Psoas muscle (tissue), 8 donors: Measurements from ENCODE around the gene SCNM1. TPM values are rescaled to one million over a fixed set of nuclear protein-coding genes. Genes with fewer than 3 reads are reported as not detected.

Experiments
- ATAC-seq, 4 donors: fragments of 200-7000 bp; cut with Tn5 transposase; one replicate each; pipeline ENCODE4 v1.9.1; 2020; ENCODE audit warnings: moderate library complexity in 3 of 4, mild to moderate bottlenecking in 2 of 4
- DNase-seq, 2 donors: peaks; one replicate each; pipeline ENCODE4 v3.0.0-alpha.2; 2020
- H3K27ac ChIP-seq: fragments of 200-600 bp; one replicate; pipeline ENCODE4 v1.8.0; 2022
- H3K27me3 ChIP-seq, 3 donors: fragments of 200-600 bp in 1 of 3; one replicate each; pipeline versions ENCODE4 v1.6.1 to v1.8.0; 2013 to 2022; ENCODE audit warnings: low read length in 2 of 3, mild to moderate bottlenecking in 2 of 3, moderate library complexity in 1 of 3; ENCODE audit not compliant: insufficient read depth in 3 of 3
- H3K36me3 ChIP-seq, 2 donors: fragments of 200-600 bp in 1 of 2; one replicate each; pipeline versions ENCODE4 v1.6.1 to v1.8.0; 2013 to 2022; ENCODE audit warnings: low read depth in 1 of 2, mild to moderate bottlenecking in 1 of 2, moderate library complexity in 1 of 2; ENCODE audit not compliant: insufficient read depth in 1 of 2
- H3K4me1 ChIP-seq: fragments of 200-600 bp; one replicate; pipeline ENCODE4 v1.8.0; 2022
- H3K4me3 ChIP-seq: fragments of 200-600 bp; one replicate; pipeline ENCODE4 v1.8.0; 2022; ENCODE audit warnings: mild to moderate bottlenecking
- H3K9me3 ChIP-seq: fragments of 200-600 bp; one replicate; pipeline ENCODE4 v1.8.0; 2022
- WGBS, 3 donors: extraction: QIAGEN DNeasy Blood & Tissue Kit; methylation state at CpG; one replicate each; pipeline versions ENCODE4 v1.1.6 to v1.1.7; 2013; 5-methylcytosine and 5-hydroxymethylcytosine counted together
- intact Hi-C, 2 donors: fragments of 100-400 bp; cut with DNase I; formaldehyde crosslinking; loops; one replicate each; pipeline versions ENCODE4 v1.11.0 to v1.14.2; 2022
- polyA plus RNA-seq, 3 donors: library from polyadenylated mRNA; stranded (reverse); fragments of 200-250 nt; gene quantifications; one replicate each; pipeline ENCODE4 v1.2.3, GENCODE V29; 2013
- total RNA-seq, 4 donors: library from RNA; stranded (reverse); fragmentation: NEBNext Ultra II Directional in 2 of 4; extraction: Animal tissue kit (Norgen Biotek cat#: 25700) in 2 of 4; gene quantifications; one replicate each; pipeline versions ENCODE4 v1.2.1 to v1.2.4, GENCODE V29; 2021 to 2023
- TF ChIP-seq, protein P1 (sequence below): fragments of 200-600 bp; IDR thresholded peaks from one replicate; pipeline ENCODE4 v1.8.0; 2022; ENCODE audit warnings: antibody characterized with exemption
- donor health status: healthy with polysubstance abuse.
- donor health status: DM: no; HTN: no; CAD: no; lungs with moderate emphysema.
- donor health status: Bipolar disorder and iron deficiency.
- donor health status: healthy.
- donor health status: DM: yes; HTN: yes; CAD: no.
- donor health status: DM: no; HTN: no; CAD: no.
- donor health status: DM: no; HTN: no; CAD: no.
- donor health status: DM: yes; HTN: yes; CAD: no.

The SCNM1 gene
- total and polyA plus RNA-seq, 7 donors: 23.6 to 78.7 (median 47.9) TPM

- Histone ChIP-seq H3K36me3 (peaks cover 0 to 64% of the 10 kb centered on the region in 2 donors), H3K27ac (no peak overlapping the region), H3K9me3 (no peaks in the 10 kb centered on the region), H3K4me3 (no peak overlapping the region), H3K27me3 (no peaks in the 10 kb centered on the region), H3K4me1 (peaks cover 9% of the 10 kb centered on the region)
- ATAC-seq (no peak), DNase-seq (no peak)
- intact Hi-C loops: no loop called here
- TF ChIP-seq, protein P1, sequence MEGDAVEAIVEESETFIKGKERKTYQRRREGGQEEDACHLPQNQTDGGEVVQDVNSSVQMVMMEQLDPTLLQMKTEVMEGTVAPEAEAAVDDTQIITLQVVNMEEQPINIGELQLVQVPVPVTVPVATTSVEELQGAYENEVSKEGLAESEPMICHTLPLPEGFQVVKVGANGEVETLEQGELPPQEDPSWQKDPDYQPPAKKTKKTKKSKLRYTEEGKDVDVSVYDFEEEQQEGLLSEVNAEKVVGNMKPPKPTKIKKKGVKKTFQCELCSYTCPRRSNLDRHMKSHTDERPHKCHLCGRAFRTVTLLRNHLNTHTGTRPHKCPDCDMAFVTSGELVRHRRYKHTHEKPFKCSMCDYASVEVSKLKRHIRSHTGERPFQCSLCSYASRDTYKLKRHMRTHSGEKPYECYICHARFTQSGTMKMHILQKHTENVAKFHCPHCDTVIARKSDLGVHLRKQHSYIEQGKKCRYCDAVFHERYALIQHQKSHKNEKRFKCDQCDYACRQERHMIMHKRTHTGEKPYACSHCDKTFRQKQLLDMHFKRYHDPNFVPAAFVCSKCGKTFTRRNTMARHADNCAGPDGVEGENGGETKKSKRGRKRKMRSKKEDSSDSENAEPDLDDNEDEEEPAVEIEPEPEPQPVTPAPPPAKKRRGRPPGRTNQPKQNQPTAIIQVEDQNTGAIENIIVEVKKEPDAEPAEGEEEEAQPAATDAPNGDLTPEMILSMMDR: no peak
- 67 to 76% (median 71%) methylated on average over 1 of the region's 1 CpG for WGBS, 3 donors
Measured at GRCh38 chr1:151210830-151211229, 44.9 kb downstream of the SCNM1 start.

DNA sequence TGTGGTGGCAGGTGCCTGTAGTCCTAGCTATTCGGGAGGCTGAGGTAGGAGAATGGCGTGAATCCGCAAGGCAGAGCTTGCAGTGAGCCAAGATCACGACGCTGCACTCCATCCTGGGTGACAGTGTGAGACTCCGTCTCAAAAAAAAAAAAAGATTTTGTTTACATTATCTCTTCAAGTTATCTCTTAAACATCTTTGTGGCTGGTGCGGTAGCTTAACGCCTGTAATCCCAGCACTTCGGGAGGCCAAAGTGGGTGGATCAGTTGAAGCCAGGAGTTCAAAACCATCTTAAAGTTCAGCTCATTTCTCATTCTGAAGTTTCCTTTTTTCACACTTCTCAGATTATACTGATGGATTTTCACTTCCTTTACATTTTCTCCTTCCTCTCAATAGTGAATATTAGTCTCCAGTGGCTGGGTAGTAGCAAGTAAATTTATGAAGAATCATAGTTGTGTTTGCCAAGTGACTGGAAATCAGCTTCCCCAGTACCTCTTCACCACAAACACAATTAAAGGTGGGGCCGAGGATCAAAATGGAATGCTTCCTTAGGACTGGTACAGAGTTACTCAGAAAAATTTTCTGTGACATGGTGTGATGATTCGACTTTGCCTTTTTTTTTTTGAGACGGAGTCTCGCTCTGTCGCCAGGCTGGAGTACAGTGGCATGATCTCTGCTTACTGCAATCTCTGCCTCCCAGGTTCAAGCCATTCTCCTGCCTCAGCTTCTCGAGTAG lies 46.2 kb downstream of the SCNM1 start:
- ATAC-seq (no peak), DNase-seq (no peak)
- intact Hi-C loops: no loop called here
- H3K27ac ChIP-seq: no peak overlapping the region
- no peak overlapping the region for H3K4me3 ChIP-seq
- H3K9me3 ChIP-seq: no peaks in the 10 kb centered on the region
- H3K4me1 ChIP-seq: peaks cover 9% of the 10 kb centered on the region
- TF ChIP-seq, protein P1: no peak
- no peaks in the 10 kb centered on the region for H3K27me3 ChIP-seq
- 89 to 94% (median 89%) methylated on average over 15 of the region's 15 CpGs for WGBS, 3 donors
- H3K36me3 ChIP-seq: peaks cover 0 to 55% of the 10 kb centered on the region in 2 donors

GRCh38 chr1:151213560-151213959 lies 47.6 kb downstream of the SCNM1 start:
- H3K27ac ChIP-seq: no peak overlapping the region
- no peaks in the 10 kb centered on the region for H3K9me3 ChIP-seq
- ATAC-seq (no peak), DNase-seq (no peak)
- TF ChIP-seq, protein P1: no peak
- intact Hi-C loops: no loop called here
- H3K4me3 ChIP-seq: no peak overlapping the region
- no peaks in the 10 kb centered on the region for H3K27me3 ChIP-seq
- peaks cover 0 to 52% of the 10 kb centered on the region in 2 donors for H3K36me3 ChIP-seq
- WGBS, 3 donors: 32 to 54% (median 38%) methylated on average over 2 of the region's 2 CpGs
- H3K4me1 ChIP-seq: peaks cover 9% of the 10 kb centered on the region

Other genes starting within 250 kb of the SCNM1 start
- gene SETDB1, start 239.8 kb upstream of the SCNM1 start, total RNA-seq: 10 to 100 TPM; 19.4 to 27.1 (median 20.4) TPM
- gene SETDB1, start 239.8 kb upstream of the SCNM1 start, polyA plus RNA-seq: 10 to 100 TPM; 12.8 to 14.8 (median 13.5) TPM
- gene CERS2, start 191.3 kb upstream of the SCNM1 start, total RNA-seq: 10 to 100 TPM; 42.1 to 61.0 (median 51.1) TPM
- gene CERS2, start 191.3 kb upstream of the SCNM1 start, polyA plus RNA-seq: 10 to 100 TPM; 29.8 to 59.6 (median 30.5) TPM
- not detected for gene ANXA9, start 183.9 kb upstream of the SCNM1 start, total RNA-seq
- gene ANXA9, start 183.9 kb upstream of the SCNM1 start, polyA plus RNA-seq: under 1 TPM; 0.07 to 0.10 (median 0.07) TPM
- 10 to 100 TPM; 13.9 to 26.0 (median 18.5) TPM for gene MINDY1, start 159.2 kb upstream of the SCNM1 start, total RNA-seq
- 10 to 100 TPM in 1 of 3 donors, 1 to 10 TPM in 2; 4.4 to 16.2 (median 9.7) TPM for gene MINDY1, start 159.2 kb upstream of the SCNM1 start, polyA plus RNA-seq
- 10 to 100 TPM; 17.5 to 30.2 (median 24.6) TPM for gene PRUNE1, start 157.7 kb upstream of the SCNM1 start, total RNA-seq
- gene PRUNE1, start 157.7 kb upstream of the SCNM1 start, polyA plus RNA-seq: 10 to 100 TPM; 12.4 to 33.8 (median 15.1) TPM
- gene BNIPL, start 129.6 kb upstream of the SCNM1 start, total RNA-seq: under 1 TPM; 0.06 to 0.96 (median 0.43) TPM
- under 1 TPM; 0.04 to 0.10 (median 0.05) TPM for gene BNIPL, start 129.6 kb upstream of the SCNM1 start, polyA plus RNA-seq
- 1 to 10 TPM; 5.1 to 8.8 (median 6.9) TPM for gene C1orf56, start 118.4 kb upstream of the SCNM1 start, total RNA-seq
- gene C1orf56, start 118.4 kb upstream of the SCNM1 start, polyA plus RNA-seq: 10 to 100 TPM in 1 of 3 donors, 1 to 10 TPM in 2; 1.3 to 16.9 (median 6.5) TPM
- 10 to 100 TPM; 26.1 to 49.8 (median 33.2) TPM for gene CDC42SE1, start 106.5 kb upstream of the SCNM1 start, total RNA-seq
- 10 to 100 TPM; 20.1 to 46.4 (median 24.7) TPM for gene CDC42SE1, start 106.5 kb upstream of the SCNM1 start, polyA plus RNA-seq
- 10 to 100 TPM in 1 of 4 donors, 1 to 10 TPM in 3; 1.3 to 35.8 (median 4.5) TPM for gene MLLT11, start 105.7 kb upstream of the SCNM1 start, total RNA-seq
- gene MLLT11, start 105.7 kb upstream of the SCNM1 start, polyA plus RNA-seq: 1 to 10 TPM; 1.2 to 5.0 (median 1.3) TPM
- 10 to 100 TPM in 2 of 4 donors, 1 to 10 TPM in 2; 8.2 to 15.9 (median 9.7) TPM for gene GABPB2, start 95.4 kb upstream of the SCNM1 start, total RNA-seq
- 1 to 10 TPM; 2.6 to 7.0 (median 3.6) TPM for gene GABPB2, start 95.4 kb upstream of the SCNM1 start, polyA plus RNA-seq
- gene SEMA6C, start 19.5 kb upstream of the SCNM1 start, total RNA-seq: 100 to 1,000 TPM in 2 of 4 donors, 10 to 100 TPM in 2; 56.3 to 145 (median 101) TPM
- 10 to 100 TPM in 2 of 3 donors, 1 to 10 TPM in 1; 8.9 to 46.3 (median 29.5) TPM for gene SEMA6C, start 19.5 kb upstream of the SCNM1 start, polyA plus RNA-seq
- 1 to 10 TPM in 1 of 4 donors, under 1 TPM in 3; 0.56 to 1.3 (median 0.74) TPM for gene TNFAIP8L2, start 9.5 kb upstream of the SCNM1 start, total RNA-seq
- 1 to 10 TPM in 2 of 3 donors, under 1 TPM in 1; 0.62 to 1.1 (median 1.1) TPM for gene TNFAIP8L2, start 9.5 kb upstream of the SCNM1 start, polyA plus RNA-seq
- 10 to 100 TPM in 3 of 4 donors, 1 to 10 TPM in 1; 6.7 to 17.5 (median 12.3) TPM for gene LYSMD1, start 242 bp upstream of the SCNM1 start, total RNA-seq
- gene LYSMD1, start 242 bp upstream of the SCNM1 start, polyA plus RNA-seq: 10 to 100 TPM in 1 of 3 donors, 1 to 10 TPM in 2; 8.4 to 18.0 (median 8.6) TPM
- gene TMOD4, start 9.8 kb downstream of the SCNM1 start, total RNA-seq: 100 to 1,000 TPM; 102 to 434 (median 407) TPM
- gene TMOD4, start 9.8 kb downstream of the SCNM1 start, polyA plus RNA-seq: 100 to 1,000 TPM in 2 of 3 donors, 10 to 100 TPM in 1; 17.6 to 274 (median 154) TPM
- 100 to 1,000 TPM in 1 of 4 donors, 10 to 100 TPM in 3; 38.6 to 112 (median 59.8) TPM for gene VPS72, start 24.1 kb downstream of the SCNM1 start, total RNA-seq
- 100 to 1,000 TPM in 1 of 3 donors, 10 to 100 TPM in 2; 30.8 to 100 (median 70.7) TPM for gene VPS72, start 24.1 kb downstream of the SCNM1 start, polyA plus RNA-seq
- 10 to 100 TPM; 29.5 to 46.8 (median 38.6) TPM for gene PIP5K1A, start 32.4 kb downstream of the SCNM1 start, total RNA-seq
- 10 to 100 TPM; 10.8 to 35.4 (median 14.5) TPM for gene PIP5K1A, start 32.4 kb downstream of the SCNM1 start, polyA plus RNA-seq
- gene PSMD4, start 88.6 kb downstream of the SCNM1 start, total RNA-seq: 100 to 1,000 TPM; 208 to 313 (median 240) TPM
- gene PSMD4, start 88.6 kb downstream of the SCNM1 start, polyA plus RNA-seq: 100 to 1,000 TPM; 298 to 486 (median 334) TPM
- 10 to 100 TPM; 10.6 to 14.8 (median 13.1) TPM for gene ZNF687, start 116.2 kb downstream of the SCNM1 start, total RNA-seq
- 10 to 100 TPM in 1 of 3 donors, 1 to 10 TPM in 2; 4.6 to 13.5 (median 5.0) TPM for gene ZNF687, start 116.2 kb downstream of the SCNM1 start, polyA plus RNA-seq
- 10 to 100 TPM; 51.9 to 96.4 (median 78.8) TPM for gene PI4KB, start 161.3 kb downstream of the SCNM1 start, total RNA-seq
- gene PI4KB, start 161.3 kb downstream of the SCNM1 start, polyA plus RNA-seq: 10 to 100 TPM; 42.6 to 66.3 (median 53.2) TPM
- 10 to 100 TPM; 16.9 to 38.7 (median 21.6) TPM for gene RFX5, start 181.1 kb downstream of the SCNM1 start, total RNA-seq
- gene RFX5, start 181.1 kb downstream of the SCNM1 start, polyA plus RNA-seq: 10 to 100 TPM in 1 of 3 donors, 1 to 10 TPM in 2; 4.7 to 36.3 (median 8.5) TPM
- 10 to 100 TPM; 19.7 to 89.2 (median 56.3) TPM for gene SELENBP1, start 206.6 kb downstream of the SCNM1 start, total RNA-seq
- 10 to 100 TPM; 12.7 to 41.2 (median 26.7) TPM for gene SELENBP1, start 206.6 kb downstream of the SCNM1 start, polyA plus RNA-seq
- 100 to 1,000 TPM; 149 to 285 (median 230) TPM for gene PSMB4, start 233.4 kb downstream of the SCNM1 start, total RNA-seq
- gene PSMB4, start 233.4 kb downstream of the SCNM1 start, polyA plus RNA-seq: 100 to 1,000 TPM; 354 to 521 (median 465) TPM